HG03175 (cell line): Measurements from ENCODE around the gene TSR3.

ENCODE experiments used
- ATAC-seq: cut with Tn5 transposase; IDR thresholded peaks from one replicate; pipeline ENCODE4 v1.9.1; 2021; ENCODE audit warnings: mild to moderate bottlenecking, moderate library complexity; ENCODE audit not compliant: unreplicated experiment

Gene TSR3

DNA sequence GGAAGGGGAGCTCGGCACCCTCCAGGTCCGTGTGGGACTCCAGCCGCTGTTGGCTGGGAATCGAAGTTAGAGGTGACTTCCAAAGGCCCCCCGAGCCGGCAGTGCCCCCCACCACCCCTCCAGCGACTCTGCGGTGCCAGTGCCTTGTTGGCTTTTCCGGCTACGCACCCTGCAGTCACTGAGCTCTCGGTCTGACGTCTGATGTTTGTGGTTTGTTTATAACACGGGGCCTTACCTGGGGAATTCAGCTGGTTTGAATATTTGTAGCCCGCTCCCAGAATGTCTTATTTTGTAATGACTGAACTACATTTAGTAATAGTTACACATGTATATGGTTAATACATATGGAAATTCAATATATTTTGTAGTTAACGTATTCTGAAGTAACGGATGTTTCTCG is 25.3 kb downstream of the TSR3 start:
- no peak for ATAC-seq

DNA sequence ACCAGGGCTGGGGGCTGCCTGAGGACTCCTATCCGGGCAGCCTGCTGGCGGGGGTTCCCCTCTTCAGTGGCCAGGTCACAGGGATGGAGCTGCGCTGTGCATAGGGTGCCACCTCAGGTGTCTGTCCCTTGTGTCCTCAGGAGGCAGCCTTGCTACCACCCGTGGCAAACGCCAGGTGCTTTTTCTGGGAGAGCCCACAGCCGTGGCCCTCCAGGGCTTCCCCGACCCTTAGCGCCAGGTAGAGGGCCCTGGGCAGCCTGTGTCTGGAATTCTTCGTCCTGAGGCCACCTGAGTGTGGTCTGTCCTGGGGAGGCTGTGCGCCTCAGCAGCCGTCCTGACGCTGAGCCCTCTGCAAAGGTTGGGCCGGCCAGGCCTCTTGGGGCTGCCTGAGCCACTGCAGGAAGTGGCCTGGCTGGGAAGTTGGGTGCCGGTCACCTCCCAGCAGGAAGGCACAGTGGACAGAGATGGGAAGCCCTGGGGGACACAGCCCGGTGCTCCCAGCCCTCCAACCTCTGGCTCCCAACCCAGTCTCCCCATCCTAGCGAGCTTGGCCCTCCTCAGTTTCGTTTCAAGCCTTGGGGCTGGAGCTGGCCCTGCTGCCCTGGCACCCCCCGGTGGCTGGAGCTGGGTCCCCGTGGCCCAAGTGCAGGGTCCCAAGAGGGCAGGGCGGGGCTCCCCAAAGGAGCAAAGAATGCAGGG is 25.9 kb downstream of the TSR3 start:
- ATAC-seq = no peak

DNA sequence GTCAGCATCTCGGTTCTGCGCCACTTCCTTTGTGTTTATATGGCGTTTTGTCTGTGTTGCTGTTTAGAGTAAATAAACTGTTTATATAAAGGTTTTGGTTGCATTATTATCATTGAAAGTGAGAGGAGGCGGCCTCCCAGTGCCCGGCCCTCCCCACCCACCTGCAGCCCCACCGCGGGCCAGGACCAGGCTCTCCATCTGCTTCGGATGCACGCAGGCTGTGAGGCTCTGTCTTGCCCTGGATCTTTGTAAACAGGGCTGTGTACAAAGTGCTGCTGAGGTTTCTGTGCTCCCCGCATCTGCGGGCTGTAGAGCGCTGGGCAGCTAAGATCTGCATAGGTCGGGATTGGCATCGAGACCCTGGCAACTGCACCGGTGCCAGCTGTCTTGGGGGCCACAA is 26.4 kb downstream of the TSR3 start:
- ATAC-seq = no peak

DNA sequence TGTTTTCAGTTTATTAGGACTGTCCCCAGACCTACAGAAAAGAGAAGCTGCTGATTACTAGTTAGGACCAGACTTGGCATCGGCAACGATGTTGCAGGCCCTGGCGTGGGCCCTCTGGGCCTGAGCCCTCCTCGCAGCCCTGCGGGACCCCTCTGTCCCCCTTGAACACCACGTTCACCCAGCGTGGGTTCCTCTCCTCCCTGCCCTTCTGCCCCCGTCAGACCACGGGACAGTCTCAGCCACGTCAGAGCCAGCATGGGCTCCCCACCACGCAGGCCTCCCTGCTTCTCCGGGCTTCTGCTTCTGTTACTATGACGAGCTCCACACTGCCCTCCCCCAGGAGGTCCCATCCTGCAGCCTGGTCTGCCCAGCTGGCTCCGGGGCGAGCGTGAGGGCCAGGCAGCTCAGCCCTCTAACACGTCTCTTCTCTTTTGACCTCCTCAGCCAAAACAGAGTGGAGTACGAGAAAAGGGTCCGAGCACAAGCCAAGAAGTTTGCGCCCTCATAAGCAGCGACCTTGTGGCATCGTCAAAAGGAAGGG is 27.3 kb downstream of the TSR3 start:
- no peak for ATAC-seq

DNA sequence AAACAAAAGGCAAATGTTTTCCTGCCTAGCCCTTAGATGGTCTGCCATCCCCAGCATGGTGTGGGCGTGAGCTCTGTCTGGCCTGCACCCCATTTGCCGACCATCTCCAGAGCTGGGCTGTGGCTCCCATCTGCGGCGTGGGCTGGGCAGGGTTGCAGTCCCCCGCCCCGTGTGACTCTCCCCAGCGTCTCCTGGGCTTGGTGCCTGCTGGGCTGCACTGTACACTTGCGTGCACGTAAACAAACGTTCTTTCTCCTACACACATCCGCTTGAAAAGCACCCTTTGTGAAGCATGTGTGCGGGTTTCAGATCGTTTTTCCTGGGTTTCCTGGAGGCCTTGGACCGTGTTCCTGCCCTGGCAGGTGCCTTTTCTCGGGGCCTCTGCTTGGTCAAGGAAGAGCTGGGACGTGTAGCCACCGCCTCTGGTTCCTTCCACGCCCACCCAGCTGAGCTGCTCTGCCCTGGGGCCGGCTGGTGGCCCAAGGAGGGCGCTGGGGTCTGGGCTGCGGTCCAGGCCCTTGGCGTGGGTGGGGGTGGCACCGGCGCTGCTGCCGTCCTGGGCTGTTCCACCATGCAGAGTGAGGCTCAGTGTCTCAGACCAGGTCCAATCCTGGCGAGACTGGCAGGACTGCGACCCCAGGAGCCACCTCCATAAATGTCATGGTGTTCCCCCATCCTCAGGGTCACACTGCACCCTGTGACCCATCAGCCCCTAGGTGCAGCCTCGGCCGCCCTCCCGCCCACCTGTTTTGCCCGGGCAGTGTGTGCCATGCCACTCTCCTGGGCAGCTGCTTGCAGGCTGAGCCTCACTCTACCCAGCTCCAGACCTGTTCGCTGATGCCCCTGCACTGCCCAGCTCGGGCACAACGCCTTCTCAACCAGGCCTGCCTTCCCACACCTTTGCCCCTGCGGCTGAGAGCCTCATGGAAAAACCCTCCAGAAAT is 28.1 kb downstream of the TSR3 start:
- no peak for ATAC-seq

DNA sequence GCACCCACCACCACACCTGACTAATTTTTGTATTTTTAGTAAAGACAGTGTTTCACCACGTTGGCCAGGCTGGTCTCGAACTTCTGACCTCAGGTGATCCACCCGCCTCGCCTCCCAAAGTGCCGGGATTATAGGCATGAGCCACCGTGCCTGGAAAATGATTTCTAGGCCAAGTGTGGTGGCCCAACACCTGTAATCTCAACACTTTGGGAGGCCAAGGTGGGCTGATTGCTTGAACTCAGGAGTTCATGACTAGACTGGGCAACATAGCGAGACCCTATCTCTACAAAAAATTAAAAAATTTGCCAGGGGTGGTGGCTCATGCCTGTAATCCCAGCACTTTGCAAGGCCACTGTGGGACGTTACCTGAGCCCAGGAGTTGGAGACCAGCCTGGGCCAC is 29.3 kb downstream of the TSR3 start:
- no peak for ATAC-seq

DNA sequence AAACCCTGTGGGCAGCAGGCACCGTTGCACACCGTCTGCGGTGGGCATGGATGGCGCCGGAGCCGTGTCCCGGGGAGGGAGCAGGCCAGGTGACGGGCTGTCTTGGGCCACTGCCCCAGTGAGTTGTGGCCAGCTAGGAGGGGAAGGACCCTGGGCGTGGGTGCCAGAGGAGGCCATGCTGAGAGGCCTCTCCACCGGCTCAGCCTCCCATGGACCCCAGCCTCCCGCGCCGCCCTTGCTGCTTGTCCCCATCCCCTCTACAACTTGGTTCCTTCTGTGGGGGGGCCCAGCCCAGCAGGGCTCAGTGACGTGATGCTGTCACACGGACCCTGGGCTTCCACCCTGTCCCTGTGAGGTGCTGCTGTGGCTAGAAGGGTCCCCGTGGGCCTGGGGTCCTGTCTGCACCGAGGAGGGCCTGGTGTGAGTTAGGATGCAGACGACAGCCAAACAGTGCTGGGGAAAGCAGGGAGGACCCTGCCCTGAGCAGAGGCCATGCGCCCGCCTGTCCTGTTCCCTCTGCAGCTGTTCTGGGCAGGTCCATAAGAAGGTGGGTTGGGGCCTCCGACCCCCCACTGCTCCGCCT is 30.9 kb downstream of the TSR3 start:
- ATAC-seq = no peak

DNA sequence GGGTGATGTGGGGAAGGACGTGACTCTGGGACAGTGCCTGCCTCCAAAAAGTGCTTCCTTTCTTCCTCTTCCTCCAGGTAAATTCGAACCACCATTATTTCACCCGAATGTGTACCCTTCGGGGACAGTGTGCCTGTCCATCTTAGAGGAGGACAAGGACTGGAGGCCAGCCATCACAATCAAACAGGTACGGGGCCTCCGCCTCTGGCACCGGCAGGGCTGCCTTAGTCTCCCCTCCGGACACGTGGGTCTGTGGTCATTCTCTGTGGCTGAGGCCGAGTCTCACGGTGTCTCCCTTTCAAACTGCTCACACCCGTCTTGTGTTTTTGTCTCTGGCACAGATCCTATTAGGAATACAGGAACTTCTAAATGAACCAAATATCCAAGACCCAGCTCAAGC is 31.6 kb downstream of the TSR3 start:
- ATAC-seq = no peak

DNA sequence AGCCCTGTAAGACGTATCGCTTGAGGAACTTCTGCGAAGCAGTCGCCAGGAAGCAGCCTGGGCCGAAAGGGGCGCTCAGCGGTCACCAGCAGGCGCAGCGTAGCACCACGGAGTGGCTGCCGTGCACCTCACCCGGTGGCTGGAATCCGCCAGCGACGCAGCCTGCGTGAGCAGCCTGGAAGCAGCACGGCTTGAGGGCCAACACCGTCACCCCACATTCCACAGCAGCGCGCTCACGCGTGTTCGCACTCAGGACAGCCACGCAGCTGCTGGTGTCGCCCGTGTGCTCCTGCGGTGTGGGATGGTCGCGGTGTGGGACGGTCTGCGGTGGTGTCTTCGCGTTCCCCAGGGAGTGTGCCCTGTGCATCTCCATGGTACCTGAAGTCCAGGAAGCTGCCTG is 32.6 kb downstream of the TSR3 start:
- ATAC-seq = no peak

DNA sequence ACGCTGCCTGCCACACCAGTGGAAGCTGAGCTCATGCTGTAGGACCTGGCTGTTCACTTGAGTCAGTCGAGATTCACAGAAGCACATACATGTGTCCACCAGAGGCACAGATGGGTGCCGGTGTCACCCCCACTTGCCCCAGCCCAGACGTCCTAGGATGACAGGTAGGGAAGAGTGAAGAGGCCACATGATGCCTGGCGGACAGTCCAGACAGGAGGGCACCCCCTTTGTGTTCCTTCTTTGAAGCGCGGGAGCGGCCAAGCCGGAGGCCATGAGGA is 33.5 kb downstream of the TSR3 start:
- no peak for ATAC-seq

DNA sequence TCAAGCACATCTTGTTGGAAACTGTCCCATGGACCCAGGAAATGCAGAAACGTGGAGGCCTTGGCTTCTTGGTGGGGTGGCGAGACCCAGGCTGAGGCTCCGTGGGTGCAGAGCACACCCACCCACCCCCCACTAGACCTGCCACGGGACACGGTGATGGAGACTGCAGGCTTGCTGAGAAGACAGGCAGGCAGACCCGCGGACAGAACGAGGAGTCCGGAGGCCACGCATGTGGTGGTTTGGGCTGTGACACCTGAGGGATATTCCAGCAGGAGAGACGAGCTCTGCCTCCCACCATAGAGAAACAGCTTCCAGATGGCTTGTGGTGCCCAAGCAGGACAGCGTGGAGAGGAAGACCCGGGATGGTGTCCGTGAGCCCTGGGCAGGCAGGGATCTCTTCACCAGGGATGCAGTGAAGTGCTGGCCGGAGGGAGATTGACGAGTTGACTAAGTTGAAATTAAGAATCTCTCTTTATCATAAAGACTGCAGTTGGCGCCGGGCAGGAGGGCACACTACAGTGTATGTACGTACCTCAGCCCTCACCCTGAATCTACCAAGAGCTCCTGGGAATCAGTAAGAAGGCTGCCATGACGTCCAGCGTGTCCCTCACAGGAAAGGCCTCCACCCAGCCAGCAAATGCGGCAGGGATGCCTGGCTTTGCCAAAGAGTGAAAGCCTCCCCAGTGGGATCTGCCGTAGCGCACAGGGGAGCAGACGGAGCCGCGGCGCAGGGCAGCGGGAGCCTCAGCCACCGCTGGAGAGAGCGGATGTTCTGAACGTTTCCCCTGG is 34.0 kb downstream of the TSR3 start:
- ATAC-seq = no peak

DNA sequence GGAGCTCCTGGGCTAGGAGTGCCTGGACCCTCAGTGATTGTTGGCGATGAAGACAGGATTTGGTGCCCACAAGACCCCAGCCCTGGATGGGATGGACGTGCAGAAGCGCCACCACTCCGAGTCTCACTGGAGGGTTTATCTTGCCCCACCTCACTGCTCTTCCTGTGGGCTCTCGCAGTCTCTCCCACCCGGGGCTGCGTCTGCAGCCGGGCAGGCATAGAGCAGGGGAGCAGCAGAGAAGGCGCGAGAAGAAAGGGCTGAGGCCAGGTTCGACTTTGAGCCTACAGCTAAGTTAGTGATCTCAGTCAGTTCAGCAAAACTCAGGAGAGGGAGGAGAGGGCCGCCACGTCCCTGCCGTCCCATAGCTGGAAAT is 35.7 kb downstream of the TSR3 start:
- no peak for ATAC-seq

DNA sequence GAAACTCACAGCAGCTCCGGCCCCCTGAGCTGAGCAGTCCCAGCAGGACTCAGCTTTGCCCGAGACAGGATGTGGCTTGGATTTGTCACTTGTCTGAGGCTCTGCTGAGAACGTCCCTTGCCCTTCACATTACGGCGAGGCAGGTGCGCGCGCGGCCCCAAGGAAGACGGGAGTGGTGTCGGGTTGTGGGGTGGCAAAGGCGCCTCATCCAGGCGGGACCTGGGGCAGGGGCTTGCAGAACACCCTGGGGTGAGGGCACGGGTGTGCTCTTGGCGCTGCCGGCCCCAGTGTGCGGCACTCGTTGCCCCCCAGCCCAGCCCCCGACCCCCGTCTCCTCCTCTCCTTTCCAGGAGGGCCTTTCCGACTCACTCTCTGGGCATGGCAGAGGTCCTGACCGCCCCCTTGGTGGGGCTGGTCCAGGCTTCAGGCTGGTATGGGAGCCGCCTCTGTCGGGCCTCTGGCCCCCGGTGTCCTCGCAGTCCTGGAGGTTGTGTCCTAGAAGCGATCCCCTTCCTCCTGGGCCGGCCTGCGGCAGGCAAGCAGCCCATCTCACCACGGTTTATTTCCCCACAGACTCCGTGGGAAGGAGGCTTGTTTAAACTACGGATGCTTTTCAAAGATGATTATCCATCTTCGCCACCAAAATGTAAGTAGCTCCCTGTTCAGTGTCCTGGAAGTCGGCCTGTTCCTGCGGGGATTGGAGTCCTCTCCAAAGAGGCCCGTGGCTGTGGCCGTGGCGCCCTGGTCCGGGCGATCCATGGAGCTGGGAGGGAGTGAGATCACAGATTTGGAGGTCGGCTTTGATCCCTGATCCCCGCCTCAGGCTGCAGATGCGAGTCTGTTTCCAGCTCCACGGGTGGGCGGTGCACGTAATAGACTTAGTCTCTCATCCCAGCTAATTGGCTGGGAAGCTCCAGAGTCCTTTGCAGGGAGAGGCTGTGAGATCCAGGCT is 36.3 kb downstream of the TSR3 start:
- no peak for ATAC-seq

DNA sequence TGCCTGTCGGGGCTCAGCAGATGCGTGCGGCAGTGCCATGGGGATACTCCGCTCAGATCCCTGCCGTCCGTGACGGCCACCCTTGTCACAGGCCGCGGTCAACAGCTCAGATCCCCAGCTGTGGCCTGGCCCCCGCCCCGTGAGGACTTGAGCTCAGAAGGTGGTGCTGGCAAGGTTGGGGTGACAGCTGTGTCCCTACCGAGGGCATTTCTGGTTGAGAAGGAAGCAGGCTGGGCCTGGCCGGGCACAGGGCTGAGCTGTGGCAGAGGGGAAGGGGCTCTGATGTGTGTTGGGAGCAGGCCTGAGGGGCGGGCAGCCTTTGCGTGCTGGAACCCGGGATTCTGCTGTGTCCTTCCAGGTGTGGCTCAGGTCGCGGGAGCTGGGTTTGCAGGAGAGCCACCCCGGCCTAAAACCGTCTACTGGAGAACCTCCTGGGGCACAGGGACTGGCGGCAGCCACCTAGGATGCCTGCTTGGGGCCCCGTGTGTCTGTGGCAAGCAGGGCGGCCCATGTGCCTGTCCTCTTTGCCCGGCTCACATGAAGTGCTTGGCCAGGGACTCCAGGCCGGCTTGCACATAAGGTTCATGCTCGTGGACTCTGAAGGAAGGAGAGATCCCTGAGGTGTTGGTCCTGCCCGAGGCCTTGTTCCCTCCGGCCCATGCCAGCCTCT is 37.1 kb downstream of the TSR3 start:
- ATAC-seq = no peak

DNA sequence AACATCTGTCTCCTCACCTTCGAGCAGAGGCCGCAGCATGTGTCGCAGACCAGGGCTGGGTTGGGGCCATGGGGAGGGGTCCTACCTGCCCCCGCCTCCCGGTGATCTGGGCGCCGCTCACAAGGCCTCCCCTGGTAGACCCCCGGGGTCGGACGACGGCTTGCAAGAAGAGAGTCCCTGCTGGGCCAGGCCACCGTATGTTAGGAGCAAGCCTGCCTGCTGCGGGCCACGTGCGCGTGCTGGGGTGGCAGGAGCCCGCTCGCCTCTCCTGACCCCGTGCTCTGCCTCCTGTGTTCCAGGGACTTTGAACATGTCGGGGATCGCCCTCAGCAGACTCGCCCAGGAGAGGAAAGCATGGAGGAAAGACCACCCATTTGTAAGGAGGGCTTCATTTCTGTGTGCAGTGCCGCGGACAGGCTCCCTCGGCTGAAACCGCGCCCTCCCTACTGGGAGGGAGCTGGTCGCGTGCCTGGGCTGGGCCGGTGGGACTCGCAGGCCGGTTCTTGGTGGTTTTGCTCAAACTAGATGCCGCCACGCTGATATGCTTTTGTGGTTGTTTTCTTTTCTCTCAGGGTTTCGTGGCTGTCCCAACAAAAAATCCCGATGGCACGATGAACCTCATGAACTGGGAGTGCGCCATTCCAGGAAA is 37.8 kb downstream of the TSR3 start:
- ATAC-seq = no peak

DNA sequence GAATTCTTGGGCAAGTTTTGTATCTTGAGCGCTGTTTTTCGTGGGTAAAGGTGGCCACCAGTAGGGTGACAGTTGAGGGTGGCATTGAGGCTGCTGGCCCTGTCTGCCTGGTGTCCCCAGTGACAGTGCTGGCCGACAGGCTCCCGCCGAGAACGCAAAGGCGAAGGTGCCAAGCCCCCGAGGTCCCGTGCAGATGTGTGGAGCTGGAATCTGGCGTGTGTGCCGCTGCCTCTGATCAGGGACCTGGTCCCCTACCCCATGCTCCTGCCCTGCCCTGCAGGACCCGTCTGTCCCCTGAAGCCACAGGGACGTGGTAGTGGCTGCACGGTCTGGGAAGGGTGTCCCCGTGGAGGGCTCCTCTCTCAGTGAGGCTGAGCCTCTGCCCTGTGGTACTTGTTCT is 38.8 kb downstream of the TSR3 start:
- ATAC-seq = no peak

DNA sequence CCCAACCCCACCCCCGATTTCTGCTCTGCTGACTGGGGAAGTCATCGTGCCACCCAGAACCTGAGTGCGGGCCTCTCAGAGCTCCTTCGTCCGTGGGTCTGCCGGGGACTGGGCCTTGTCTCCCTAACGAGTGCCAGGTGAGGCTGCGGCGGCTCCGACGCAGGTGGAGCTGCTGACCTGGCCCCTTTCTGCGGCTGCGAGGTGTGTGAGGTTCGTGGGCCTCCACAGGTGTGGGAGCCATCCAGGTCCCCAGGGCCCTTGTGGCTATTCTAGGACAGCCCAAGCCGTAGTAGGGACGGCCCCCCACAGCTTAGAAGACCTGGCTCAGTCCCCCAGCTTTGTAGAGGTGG is 39.2 kb downstream of the TSR3 start:
- no peak for ATAC-seq

DNA sequence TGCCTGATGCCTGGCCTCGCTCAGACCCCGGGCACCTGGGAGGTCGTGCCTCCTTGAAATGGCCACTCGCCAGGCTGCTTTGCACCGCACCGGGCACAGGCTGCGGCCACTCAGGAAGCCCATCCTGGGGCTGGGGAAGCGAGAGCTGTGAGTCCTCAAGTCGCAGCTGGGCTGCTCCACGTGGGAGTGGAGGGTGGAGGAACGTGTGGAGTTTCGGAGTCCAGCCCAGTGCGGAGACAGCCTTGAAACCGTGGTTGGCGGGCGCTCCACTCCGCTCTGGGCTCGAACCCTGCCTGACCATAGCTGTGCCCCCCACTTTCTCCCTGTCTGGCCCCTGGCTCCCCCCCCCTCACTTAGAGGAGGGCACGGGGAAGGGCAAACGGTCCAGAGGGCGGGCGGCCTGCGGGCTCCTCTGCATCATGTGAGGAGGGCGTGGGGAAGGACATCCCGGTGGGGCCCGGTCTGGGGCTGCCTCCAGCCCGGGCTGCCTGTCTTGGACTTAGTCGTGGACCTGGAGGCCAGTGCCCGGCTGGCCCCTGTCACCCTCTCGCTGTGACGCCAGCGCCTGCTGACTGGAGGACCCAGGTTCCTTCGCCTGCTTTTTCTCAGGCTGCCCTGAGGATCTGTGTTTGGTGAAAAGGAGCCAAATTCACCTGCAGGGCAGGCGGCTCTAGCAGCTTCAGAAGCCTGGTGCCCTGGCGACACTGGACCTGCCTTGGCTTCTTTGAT is 39.8 kb downstream of the TSR3 start:
- no peak for ATAC-seq
